A549 (cell line): ENCODE results near the gene OR4K1.

Experiments used
- BHLHE40 ChIP-seq: IDR thresholded peaks from 2 replicates; pipeline ENCODE4 v1.6.1; 2012; ENCODE audit warnings: low read depth, low read length, inconsistent platforms
- CHD2 ChIP-seq: fragments of 150-350 bp; IDR thresholded peaks from 2 replicates; pipeline ENCODE4 v1.6.1; 2014; ENCODE audit warnings: low read length; ENCODE audit not compliant: partially characterized antibody
- CTCF ChIP-seq: fragments of >200 bp; sonication (Bioruptor Twin); formaldehyde crosslinking; IDR thresholded peaks from 3 replicates; pipeline ENCODE4 v1.5.1; 2016
- ELK1 ChIP-seq: fragments of 150-350 bp; IDR thresholded peaks from 2 replicates; pipeline ENCODE4 v1.6.1; 2014; ENCODE audit warnings: low read depth, mild to moderate bottlenecking, low read length
- HDAC2 ChIP-seq: fragments of 200-600 bp; sonication (generic); IDR thresholded peaks from 2 replicates; pipeline ENCODE4 v1.6.1; 2016
- JUN ChIP-seq, 2 experiments: fragments of >200 bp; sonication (Bioruptor Twin); formaldehyde crosslinking; IDR thresholded peaks; 2 replicates in 1 of 2; 3 replicates in 1 of 2; pipeline ENCODE4 v1.6.1; 2016 to 2017
- NR3C1 ChIP-seq: fragments of >200 bp; sonication (Bioruptor Twin); formaldehyde crosslinking; IDR thresholded peaks from 3 replicates; pipeline ENCODE4 v1.6.1; 2017
- PBX3 ChIP-seq: IDR thresholded peaks from 2 replicates; pipeline ENCODE4 v1.6.1; 2012
- POLR2A ChIP-seq: IDR thresholded peaks from 2 replicates; pipeline ENCODE4 v1.6.1; 2012; ENCODE audit warnings: mild to moderate bottlenecking, low read length
- REST ChIP-seq: fragments of 200-600 bp; sonication (generic); IDR thresholded peaks from 2 replicates; pipeline ENCODE4 v1.6.1; 2016; ENCODE audit warnings: antibody characterized with exemption, mild to moderate bottlenecking, moderate library complexity
- ZC3H11A ChIP-seq: fragments of 450-650 bp; IDR thresholded peaks from 2 replicates; pipeline ENCODE4 v1.6.1; 2014; ENCODE audit warnings: antibody characterized with exemption, mild to moderate bottlenecking
- ZSCAN20 ChIP-seq: fragments of 250-450 bp; sonication (Bioruptor Pico); IDR thresholded peaks from 2 replicates; pipeline ENCODE4 v1.8.0; 2022; ENCODE audit warnings: mild to moderate bottlenecking, moderate library complexity

- TF ChIP-seq CTCF (no peak), ELK1 (no peak), NR3C1 (no peak), HDAC2 (no peak), ZC3H11A (no peak), POLR2A (no peak), BHLHE40 (no peak), JUN (IDR thresholded peaks at IDR 0.05) (no peak), ZSCAN20 (no peak), CHD2 (no peak), PBX3 (no peak), REST (no peak)
Observed at GRCh38 chr14:19941668-19942067, 11.0 kb downstream of the OR4K1 start.
